ENCODE results near the gene FBXO9.

DNA sequence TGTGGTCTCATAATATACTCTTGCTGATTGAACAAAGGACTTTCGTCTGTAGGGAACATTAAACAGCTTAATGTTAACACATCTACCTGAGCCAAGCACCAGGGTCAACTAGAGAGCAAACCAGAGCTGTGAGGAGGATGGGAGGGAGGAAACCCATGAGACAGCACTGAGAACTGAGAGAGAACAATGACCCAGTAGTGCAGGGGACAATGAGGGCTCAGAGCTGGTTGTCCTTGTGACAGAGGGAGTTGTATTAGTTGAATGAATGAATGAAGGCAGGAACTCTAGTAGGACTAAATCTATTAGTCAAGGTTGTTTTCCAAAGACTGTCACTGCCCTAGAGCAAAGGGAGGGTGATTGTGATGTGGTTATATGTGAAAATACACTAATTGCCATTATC, 41.9 kb upstream of the FBXO9 start:
- TF ChIP-seq MAX (IDR thresholded peaks at IDR 0.05; ENCODE audit: low read depth) (no peak), TAF1 (IDR thresholded peaks at IDR 0.05; ENCODE audit: borderline replicate concordance, low read depth, low read length) (no peak), CTCF (IDR thresholded peaks at IDR 0.05) (no peak), SIN3A (IDR thresholded peaks at IDR 0.05; ENCODE audit: borderline replicate concordance, low read depth, low read length) (no peak), GABPA (IDR thresholded peaks at IDR 0.05; ENCODE audit: low read depth) (no peak), MXI1 (IDR thresholded peaks at IDR 0.05; ENCODE audit: low read depth, low read length) (no peak), POLR2AphosphoS5 (IDR thresholded peaks at IDR 0.05; ENCODE audit: low read depth, low read length) (no peak), JUND (IDR thresholded peaks at IDR 0.05) (no peak), EP300 (IDR thresholded peaks at IDR 0.05; ENCODE audit: borderline replicate concordance in 1 of 2, low read depth in 1 of 2, low read length in 1 of 2) (no peak)
- TF ChIP-seq, protein P1, sequence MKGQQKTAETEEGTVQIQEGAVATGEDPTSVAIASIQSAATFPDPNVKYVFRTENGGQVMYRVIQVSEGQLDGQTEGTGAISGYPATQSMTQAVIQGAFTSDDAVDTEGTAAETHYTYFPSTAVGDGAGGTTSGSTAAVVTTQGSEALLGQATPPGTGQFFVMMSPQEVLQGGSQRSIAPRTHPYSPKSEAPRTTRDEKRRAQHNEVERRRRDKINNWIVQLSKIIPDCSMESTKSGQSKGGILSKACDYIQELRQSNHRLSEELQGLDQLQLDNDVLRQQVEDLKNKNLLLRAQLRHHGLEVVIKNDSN (IDR thresholded peaks at IDR 0.05; ENCODE audit: borderline replicate concordance, low read depth): no peak
- TF ChIP-seq, protein P2, sequence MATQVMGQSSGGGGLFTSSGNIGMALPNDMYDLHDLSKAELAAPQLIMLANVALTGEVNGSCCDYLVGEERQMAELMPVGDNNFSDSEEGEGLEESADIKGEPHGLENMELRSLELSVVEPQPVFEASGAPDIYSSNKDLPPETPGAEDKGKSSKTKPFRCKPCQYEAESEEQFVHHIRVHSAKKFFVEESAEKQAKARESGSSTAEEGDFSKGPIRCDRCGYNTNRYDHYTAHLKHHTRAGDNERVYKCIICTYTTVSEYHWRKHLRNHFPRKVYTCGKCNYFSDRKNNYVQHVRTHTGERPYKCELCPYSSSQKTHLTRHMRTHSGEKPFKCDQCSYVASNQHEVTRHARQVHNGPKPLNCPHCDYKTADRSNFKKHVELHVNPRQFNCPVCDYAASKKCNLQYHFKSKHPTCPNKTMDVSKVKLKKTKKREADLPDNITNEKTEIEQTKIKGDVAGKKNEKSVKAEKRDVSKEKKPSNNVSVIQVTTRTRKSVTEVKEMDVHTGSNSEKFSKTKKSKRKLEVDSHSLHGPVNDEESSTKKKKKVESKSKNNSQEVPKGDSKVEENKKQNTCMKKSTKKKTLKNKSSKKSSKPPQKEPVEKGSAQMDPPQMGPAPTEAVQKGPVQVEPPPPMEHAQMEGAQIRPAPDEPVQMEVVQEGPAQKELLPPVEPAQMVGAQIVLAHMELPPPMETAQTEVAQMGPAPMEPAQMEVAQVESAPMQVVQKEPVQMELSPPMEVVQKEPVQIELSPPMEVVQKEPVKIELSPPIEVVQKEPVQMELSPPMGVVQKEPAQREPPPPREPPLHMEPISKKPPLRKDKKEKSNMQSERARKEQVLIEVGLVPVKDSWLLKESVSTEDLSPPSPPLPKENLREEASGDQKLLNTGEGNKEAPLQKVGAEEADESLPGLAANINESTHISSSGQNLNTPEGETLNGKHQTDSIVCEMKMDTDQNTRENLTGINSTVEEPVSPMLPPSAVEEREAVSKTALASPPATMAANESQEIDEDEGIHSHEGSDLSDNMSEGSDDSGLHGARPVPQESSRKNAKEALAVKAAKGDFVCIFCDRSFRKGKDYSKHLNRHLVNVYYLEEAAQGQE (IDR thresholded peaks at IDR 0.05; ENCODE audit: low read depth, low read length): no peak

Measured in SK-N-SH (cell line).